ENCODE results near the gene LEAP2. TPM values are rescaled to one million over a fixed set of nuclear protein-coding genes. Genes with fewer than 3 reads are reported as not detected.

The LEAP2 gene
- total RNA-seq, 1 experiment from 2014 or later = 1.4 TPM

DNA sequence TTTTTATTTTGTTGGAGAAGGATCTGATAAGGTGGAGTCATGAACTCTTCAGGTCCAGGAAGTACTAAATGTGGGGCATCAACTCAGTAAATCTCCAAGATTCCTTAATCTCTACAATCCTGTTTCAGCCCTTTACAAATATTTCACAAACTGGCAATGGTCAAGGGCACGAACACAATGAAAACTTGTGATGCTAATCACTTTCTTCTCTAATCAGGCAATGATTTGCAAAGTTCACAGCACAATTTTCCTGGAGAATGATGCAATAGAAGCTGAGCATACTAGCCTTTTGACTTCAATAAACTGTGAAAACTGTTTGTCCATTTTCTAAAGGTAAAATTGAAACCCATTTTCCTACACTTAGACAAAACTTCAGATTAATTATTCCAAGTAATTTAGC lies 24.1 kb upstream of the LEAP2 start:
- Mint-ChIP-seq H3K9me3 (no peaks in the 10 kb centered on the region), H3K36me3 (ENCODE audit: insufficient read depth in 1 of 3, low read depth in 3 of 3) (no peaks in the 10 kb centered on the region), H3K4me1 (peaks cover 3% of the 10 kb centered on the region in 2 experiments; a peak in 3 of 4 replicates), H3K27ac (no peak overlapping the region), H3K4me3 (no peak overlapping the region), H3K27me3 (ENCODE audit: low read depth) (no peaks in the 10 kb centered on the region)
- no peak overlapping the region for H2AFZ ChIP-seq (ENCODE audit: low read length)
- no peaks in the 10 kb centered on the region for H3K4me1 ChIP-seq (ENCODE audit: insufficient read depth, low read length)
- no peaks in the 10 kb centered on the region for H3K79me1 ChIP-seq (ENCODE audit: insufficient read depth, low read depth, low read length, poor library complexity, severe bottlenecking)
- no peak overlapping the region for H3T11ph ChIP-seq (ENCODE audit: low read length)
- no peak overlapping the region for H3K4me2 ChIP-seq (ENCODE audit: insufficient read depth, insufficient read length, low read length)
- no peak overlapping the region for H3K56ac ChIP-seq (ENCODE audit: insufficient read length, low read depth, low read length)
- H2BK12ac ChIP-seq (ENCODE audit: insufficient read length, low read depth, low read length) = no peak overlapping the region
- H2BK120ac ChIP-seq (ENCODE audit: low read depth, low read length, poor library complexity, severe bottlenecking) = no peak overlapping the region
- H2BK5ac ChIP-seq (ENCODE audit: insufficient read length, low read length) = no peak overlapping the region
- no peak for DNase-seq
- no peaks in the 10 kb centered on the region for H3K27me3 ChIP-seq (ENCODE audit: insufficient read depth, low read length)
- TF ChIP-seq, protein P1, sequence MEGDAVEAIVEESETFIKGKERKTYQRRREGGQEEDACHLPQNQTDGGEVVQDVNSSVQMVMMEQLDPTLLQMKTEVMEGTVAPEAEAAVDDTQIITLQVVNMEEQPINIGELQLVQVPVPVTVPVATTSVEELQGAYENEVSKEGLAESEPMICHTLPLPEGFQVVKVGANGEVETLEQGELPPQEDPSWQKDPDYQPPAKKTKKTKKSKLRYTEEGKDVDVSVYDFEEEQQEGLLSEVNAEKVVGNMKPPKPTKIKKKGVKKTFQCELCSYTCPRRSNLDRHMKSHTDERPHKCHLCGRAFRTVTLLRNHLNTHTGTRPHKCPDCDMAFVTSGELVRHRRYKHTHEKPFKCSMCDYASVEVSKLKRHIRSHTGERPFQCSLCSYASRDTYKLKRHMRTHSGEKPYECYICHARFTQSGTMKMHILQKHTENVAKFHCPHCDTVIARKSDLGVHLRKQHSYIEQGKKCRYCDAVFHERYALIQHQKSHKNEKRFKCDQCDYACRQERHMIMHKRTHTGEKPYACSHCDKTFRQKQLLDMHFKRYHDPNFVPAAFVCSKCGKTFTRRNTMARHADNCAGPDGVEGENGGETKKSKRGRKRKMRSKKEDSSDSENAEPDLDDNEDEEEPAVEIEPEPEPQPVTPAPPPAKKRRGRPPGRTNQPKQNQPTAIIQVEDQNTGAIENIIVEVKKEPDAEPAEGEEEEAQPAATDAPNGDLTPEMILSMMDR (conservative IDR thresholded peaks at IDR 0.05) = no peak
- no peak overlapping the region for H3K4ac ChIP-seq (ENCODE audit: low read depth, low read length)
- H3K23me2 ChIP-seq (ENCODE audit: insufficient read length, low read depth, low read length, poor library complexity, severe bottlenecking) = no peaks in the 10 kb centered on the region
- H3K9ac ChIP-seq (ENCODE audit: extremely low read depth, insufficient read length, low read length) = no peak overlapping the region
- H3K9me3 ChIP-seq (ENCODE audit: control insufficient read depth, low read depth, low read length) = no peaks in the 10 kb centered on the region
- no peaks in the 10 kb centered on the region for H4K20me1 ChIP-seq (ENCODE audit: control insufficient read depth, insufficient read depth, insufficient read length)
- H3K27ac ChIP-seq (ENCODE audit: insufficient read length, low read depth, low read length) = no peak overlapping the region
- no peak overlapping the region for H3K23ac ChIP-seq (ENCODE audit: insufficient read length, low read depth, low read length)
- no peak overlapping the region for H4K5ac ChIP-seq (ENCODE audit: insufficient read length, low read depth, low read length)
- no peak overlapping the region for H2AK5ac ChIP-seq (ENCODE audit: insufficient read length, low read length)
- H4K91ac ChIP-seq (ENCODE audit: insufficient read length, low read depth, low read length) = no peak overlapping the region
- no peaks in the 10 kb centered on the region for H3K79me2 ChIP-seq (ENCODE audit: insufficient read depth, low read length)
- WGBS (ENCODE audit: extremely low coverage, insufficient read length, low lambda C conversion rate) = no CpG with 5 or more reads among the region's 1 CpG
- H2BK15ac ChIP-seq (ENCODE audit: low read depth, low read length) = no peak overlapping the region
- no peak overlapping the region for H3K18ac ChIP-seq (ENCODE audit: insufficient read length, low read depth, low read length)
- H4K8ac ChIP-seq (replicated peaks; ENCODE audit: insufficient read length, low read depth, low read length) = no peak overlapping the region
- H3K14ac ChIP-seq (ENCODE audit: insufficient read depth, low read length) = no peak overlapping the region
- no peak overlapping the region for H2BK20ac ChIP-seq (ENCODE audit: low read depth, low read length, poor library complexity, severe bottlenecking)

All from H9 (cell line).